OCI-LY7 (cell line): ENCODE data around the gene RPL39. TPM values are rescaled to one million over a fixed set of nuclear protein-coding genes. Genes with fewer than 3 reads are reported as not detected.

Experiments
- BruUV-seq: library from RNA; stranded (reverse); fragments of 400-500 nt; replicated peaks from 2 replicates; lab custom pipeline; 2021; lab: Mats Ljungman, UMichigan
- CTCF ChIA-PET: fragments of 300-600 bp; sonication (Branson Sonifier 250); formaldehyde crosslinking; loops from one replicate; lab custom pipeline; 2022; ENCODE audit warnings: antibody characterized with exemption; ENCODE audit not compliant: unreplicated experiment; lab: Charles Lee
- POLR2A ChIA-PET: fragments of 300-600 bp; sonication (Branson Sonifier 250); formaldehyde crosslinking; loops from one replicate; lab custom pipeline; 2022; ENCODE audit warnings: antibody characterized with exemption; lab: Charles Lee
- DNase-seq: peaks from one replicate; pipeline ENCODE4 v3.0.0-alpha.2; 2015; ENCODE audit warnings: low spot score
- H2AFZ ChIP-seq: fragments of 200-600 bp; sonication (generic), shearing (Covaris generic); 2 replicates; pipeline ENCODE4 v1.6.1; 2014; ENCODE audit warnings: mild to moderate bottlenecking, antibody characterized with exemption, low read length, moderate library complexity
- H3K27ac ChIP-seq: fragments of 200-600 bp; sonication (generic); 2 replicates; pipeline ENCODE4 v1.5.1; 2014; ENCODE audit warnings: mixed run types, low read depth, mild to moderate bottlenecking, moderate library complexity, low read length, inconsistent platforms; ENCODE audit not compliant: poor library complexity, severe bottlenecking
- H3K36me3 ChIP-seq: fragments of 200-600 bp; sonication (generic); 2 replicates; pipeline ENCODE4 v1.6.1; 2014; ENCODE audit warnings: mild to moderate bottlenecking, antibody characterized with exemption, low read length, moderate library complexity, mixed read lengths; ENCODE audit not compliant: insufficient read depth
- H3K4me1 ChIP-seq: fragments of 200-600 bp; sonication (generic); 2 replicates; pipeline ENCODE4 v1.5.1; 2014; ENCODE audit warnings: mild to moderate bottlenecking, low read length; ENCODE audit not compliant: insufficient read depth, poor library complexity, severe bottlenecking
- H3K4me2 ChIP-seq: fragments of 200-600 bp; sonication (generic); 2 replicates; pipeline ENCODE4 v1.6.1; 2014; ENCODE audit warnings: mild to moderate bottlenecking, low read length
- H3K4me3 ChIP-seq: fragments of 200-600 bp; sonication (generic); 2 replicates; pipeline ENCODE4 v1.5.1; 2014; ENCODE audit warnings: mild to moderate bottlenecking, low read depth, low read length; ENCODE audit not compliant: poor library complexity, severe bottlenecking
- H3K79me2 ChIP-seq: fragments of 200-600 bp; sonication (generic); 2 replicates; pipeline ENCODE4 v1.6.1; 2016; ENCODE audit warnings: low read depth, mild to moderate bottlenecking, low read length, moderate library complexity, mixed read lengths; ENCODE audit not compliant: insufficient read depth
- H3K9me2 ChIP-seq: fragments of 200-600 bp; sonication (generic); 2 replicates; pipeline ENCODE4 v1.6.1; 2016; ENCODE audit warnings: mild to moderate bottlenecking, low read length, mixed read lengths; ENCODE audit not compliant: insufficient read depth
- H3K9me3 ChIP-seq: fragments of 200-600 bp; sonication (generic); 2 replicates; pipeline ENCODE4 v1.6.1; 2014; ENCODE audit warnings: mild to moderate bottlenecking, mixed run types, low read length, mixed read lengths
- H4K20me1 ChIP-seq: fragments of 200-600 bp; sonication (generic); 2 replicates; pipeline ENCODE4 v1.6.1; 2014; ENCODE audit warnings: mild to moderate bottlenecking, antibody characterized with exemption, low read length, moderate library complexity, mixed read lengths; ENCODE audit not compliant: insufficient read depth
- EZH2phosphoT487 ChIP-seq: fragments of 200-600 bp; sonication (generic); IDR thresholded peaks from 2 replicates; pipeline ENCODE4 v1.6.1; 2018; ENCODE audit warnings: low read depth, borderline replicate concordance, mild to moderate bottlenecking, mixed run types, antibody characterized with exemption, low read length, moderate library complexity, mixed read lengths
- intact Hi-C: fragments of 100-400 bp; cut with micrococcal nuclease; formaldehyde crosslinking; loops from one replicate; pipeline ENCODE4 v1.10.0; 2022; ENCODE audit not compliant: unreplicated experiment
- total RNA-seq, 2 experiments: library from RNA; depleted of rRNA in 1 of 2; stranded (reverse); fragments of >200 nt in 1 of 2; shearing (Covaris generic) in 1 of 2; gene quantifications; 2 replicates each; pipeline ENCODE4 v1.2.3, GENCODE V29; 2014 to 2022
- TF ChIP-seq, protein P1 (sequence below): fragments of 200-600 bp; sonication (generic); conservative IDR thresholded peaks from 2 replicates; pipeline ENCODE4 v1.5.1; 2014; ENCODE audit warnings: mild to moderate bottlenecking, antibody characterized with exemption, low read length, moderate library complexity, mixed read lengths

RPL39 gene
- total RNA-seq, 2 experiments from 2014 or later: 2,070 to 2,118 TPM

DNA sequence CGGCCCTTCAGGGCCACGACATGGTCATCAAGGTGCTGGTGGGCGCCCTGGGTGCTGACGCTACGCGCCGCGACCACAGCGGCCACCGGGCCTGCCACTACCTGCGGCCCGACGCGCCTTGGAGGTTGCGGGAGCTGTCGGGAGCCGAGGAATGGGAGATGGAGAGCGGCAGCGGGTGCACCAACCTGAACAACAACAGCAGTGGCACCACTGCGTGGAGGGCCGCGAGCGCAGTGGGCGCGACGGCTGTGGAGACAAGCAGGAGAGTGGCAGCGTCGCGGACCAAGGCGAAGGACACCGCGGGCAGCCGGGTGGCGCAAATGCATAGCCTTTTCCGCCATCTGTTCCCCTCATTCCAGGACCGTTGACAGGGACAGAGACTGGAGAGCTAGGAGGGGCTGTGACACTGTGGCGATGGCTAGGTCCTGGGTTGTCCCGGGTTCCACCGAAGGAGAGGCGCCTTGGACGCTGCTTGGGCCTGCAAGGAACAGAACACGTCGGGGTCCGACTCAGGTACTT is 32.1 kb downstream of the RPL39 start:
- Histone ChIP-seq H3K4me1 (peaks cover 74% of the 10 kb centered on the region), H2AFZ (no peak overlapping the region), H3K4me2 (peak overlapping the region; percentile 87; the same call in 1 of the 2 replicates), H3K9me3 (no peaks in the 10 kb centered on the region), H3K9me2 (no peaks in the 10 kb centered on the region), H4K20me1 (no peaks in the 10 kb centered on the region), H3K36me3 (no peaks in the 10 kb centered on the region), H3K4me3 (no peak overlapping the region), H3K27ac (no peak overlapping the region), H3K79me2 (no peaks in the 10 kb centered on the region)
- ChIA-PET POLR2A (interaction anchor here (1.3 to 2.1 kb wide), 3 partner anchors 12 to 93 kb away, joined by 3 to 6 read pairs (median 3); partner anchors contain the start of gene UPF3B), CTCF (no interaction called here)
- TF ChIP-seq, protein P1, sequence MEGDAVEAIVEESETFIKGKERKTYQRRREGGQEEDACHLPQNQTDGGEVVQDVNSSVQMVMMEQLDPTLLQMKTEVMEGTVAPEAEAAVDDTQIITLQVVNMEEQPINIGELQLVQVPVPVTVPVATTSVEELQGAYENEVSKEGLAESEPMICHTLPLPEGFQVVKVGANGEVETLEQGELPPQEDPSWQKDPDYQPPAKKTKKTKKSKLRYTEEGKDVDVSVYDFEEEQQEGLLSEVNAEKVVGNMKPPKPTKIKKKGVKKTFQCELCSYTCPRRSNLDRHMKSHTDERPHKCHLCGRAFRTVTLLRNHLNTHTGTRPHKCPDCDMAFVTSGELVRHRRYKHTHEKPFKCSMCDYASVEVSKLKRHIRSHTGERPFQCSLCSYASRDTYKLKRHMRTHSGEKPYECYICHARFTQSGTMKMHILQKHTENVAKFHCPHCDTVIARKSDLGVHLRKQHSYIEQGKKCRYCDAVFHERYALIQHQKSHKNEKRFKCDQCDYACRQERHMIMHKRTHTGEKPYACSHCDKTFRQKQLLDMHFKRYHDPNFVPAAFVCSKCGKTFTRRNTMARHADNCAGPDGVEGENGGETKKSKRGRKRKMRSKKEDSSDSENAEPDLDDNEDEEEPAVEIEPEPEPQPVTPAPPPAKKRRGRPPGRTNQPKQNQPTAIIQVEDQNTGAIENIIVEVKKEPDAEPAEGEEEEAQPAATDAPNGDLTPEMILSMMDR: no peak
- TF ChIP-seq EZH2phosphoT487: no peak
- intact Hi-C loops: loop anchor here (10.0 kb wide), 1 partner anchor 155 kb away; the partner anchor contains the start of gene NKRF
- BruUV-seq: no TSS peak
- DNase-seq: no peak

DNA sequence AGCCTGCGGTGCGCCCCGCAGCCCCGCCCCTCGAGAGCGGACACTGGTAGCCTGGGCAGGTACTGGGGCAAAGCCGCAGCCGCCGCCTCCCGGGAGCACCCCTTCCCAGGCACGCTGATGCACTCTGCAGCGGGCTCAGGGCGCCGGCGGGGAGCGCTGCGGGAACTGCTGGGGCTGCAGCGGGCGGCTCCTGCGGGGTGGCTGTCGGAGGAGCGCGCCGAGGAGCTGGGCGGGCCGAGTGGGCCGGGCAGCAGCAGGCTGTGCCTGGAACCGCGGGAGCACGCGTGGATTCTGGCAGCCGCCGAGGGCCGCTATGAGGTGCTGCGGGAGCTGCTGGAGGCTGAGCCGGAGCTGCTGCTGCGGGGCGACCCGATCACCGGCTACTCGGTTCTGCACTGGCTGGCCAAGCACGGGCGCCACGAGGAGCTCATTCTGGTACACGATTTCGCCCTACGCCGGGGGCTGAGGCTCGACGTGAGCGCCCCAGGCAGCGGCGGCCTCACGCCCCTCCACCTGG is 32.6 kb downstream of the RPL39 start:
- H2AFZ ChIP-seq: peak overlapping the region; percentile 91; the same call in 1 of the 2 replicates
- intact Hi-C loops: loop anchor here (10.0 kb wide), 1 partner anchor 154 kb away; the partner anchor contains the start of gene NKRF
- BruUV-seq: no TSS peak

More for the DNA sequence above, 32.6 kb downstream of the RPL39 start:
- no peaks in the 10 kb centered on the region for H3K9me2 ChIP-seq
- no peaks in the 10 kb centered on the region for H3K79me2 ChIP-seq
- peak overlapping the region; percentile 65 for H3K4me3 ChIP-seq
- H3K27ac ChIP-seq: no peak overlapping the region
- H3K4me1 ChIP-seq: peaks cover 74% of the 10 kb centered on the region
- ChIA-PET POLR2A (interaction anchor here (1.3 to 2.1 kb wide), 3 partner anchors 13 to 94 kb away, joined by 3 to 6 read pairs (median 3); partner anchors contain the start of gene UPF3B), CTCF (interaction anchor here (0.6 kb wide), 1 partner anchor 149 kb away, joined by 5 read pairs; no protein-coding TSS in a partner anchor)
- DNase-seq: no peak
- H4K20me1 ChIP-seq: no peaks in the 10 kb centered on the region
- H3K4me2 ChIP-seq: peak overlapping the region; percentile 87
- H3K36me3 ChIP-seq: no peaks in the 10 kb centered on the region
- TF ChIP-seq, protein P1: no peak
- no peak for TF ChIP-seq EZH2phosphoT487
- H3K9me3 ChIP-seq: no peaks in the 10 kb centered on the region
